Measurements from ENCODE around the gene USP13.

USP13 gene

GRCh38 chr3:179694731-179695130 lies 41.9 kb downstream of the USP13 start:
- no peak for TF ChIP-seq CTCF (IDR thresholded peaks at IDR 0.05; ENCODE audit: insufficient read depth, low read depth, low read length, missing control alignments)
- DNase-seq (ENCODE audit: low read depth): no peak
- H3K4me3 ChIP-seq (ENCODE audit: low read depth, low read length): no peak overlapping the region

DNA sequence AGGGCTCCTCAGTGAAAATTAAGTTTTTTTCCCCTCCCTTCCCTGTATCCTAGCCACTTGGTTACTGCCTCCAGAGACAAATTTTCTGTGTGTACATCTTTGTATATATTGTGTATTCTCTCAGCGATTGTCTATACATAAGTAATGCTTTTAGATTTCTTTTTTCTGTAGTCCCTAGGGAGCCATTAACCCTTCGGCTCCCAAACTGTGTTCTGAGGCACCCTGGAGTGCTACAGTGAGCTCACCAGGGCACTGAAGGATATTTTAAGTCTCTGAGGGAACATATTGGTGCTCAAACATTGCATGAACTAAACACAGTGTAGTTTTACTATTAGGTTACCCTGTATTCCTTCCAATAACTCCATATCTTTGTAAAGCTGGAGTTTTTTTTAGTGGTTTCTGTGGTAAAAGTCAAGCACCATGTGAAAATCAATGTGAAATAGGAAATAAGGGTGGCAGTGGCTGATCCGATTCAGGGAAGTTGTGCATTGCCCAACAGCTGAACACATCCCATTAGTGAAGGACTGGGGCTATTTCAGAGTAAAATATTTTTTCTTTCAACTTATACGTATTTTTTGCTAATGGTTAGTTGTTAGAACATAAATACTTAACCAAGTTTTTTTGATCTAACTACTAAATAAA lies 43.0 kb downstream of the USP13 start:
- DNase-seq (ENCODE audit: low read depth): no peak
- H3K4me3 ChIP-seq (ENCODE audit: low read depth, low read length): no peak overlapping the region
- TF ChIP-seq CTCF (IDR thresholded peaks at IDR 0.05; ENCODE audit: insufficient read depth, low read depth, low read length, missing control alignments): no peak

- no peak for TF ChIP-seq CTCF (IDR thresholded peaks at IDR 0.05; ENCODE audit: insufficient read depth, low read depth, low read length, missing control alignments)
- DNase-seq (ENCODE audit: low read depth): no peak
- no peak overlapping the region for H3K4me3 ChIP-seq (ENCODE audit: low read depth, low read length)
These were observed 45.0 kb downstream of the USP13 start for GRCh38 chr3:179697736-179698332.

GRCh38 chr3:179700716-179701115 lies 47.9 kb downstream of the USP13 start:
- TF ChIP-seq CTCF (IDR thresholded peaks at IDR 0.05; ENCODE audit: insufficient read depth, low read depth, low read length, missing control alignments): no peak
- H3K4me3 ChIP-seq (ENCODE audit: low read depth, low read length): no peak overlapping the region
- no peak for DNase-seq (ENCODE audit: low read depth)

DNA sequence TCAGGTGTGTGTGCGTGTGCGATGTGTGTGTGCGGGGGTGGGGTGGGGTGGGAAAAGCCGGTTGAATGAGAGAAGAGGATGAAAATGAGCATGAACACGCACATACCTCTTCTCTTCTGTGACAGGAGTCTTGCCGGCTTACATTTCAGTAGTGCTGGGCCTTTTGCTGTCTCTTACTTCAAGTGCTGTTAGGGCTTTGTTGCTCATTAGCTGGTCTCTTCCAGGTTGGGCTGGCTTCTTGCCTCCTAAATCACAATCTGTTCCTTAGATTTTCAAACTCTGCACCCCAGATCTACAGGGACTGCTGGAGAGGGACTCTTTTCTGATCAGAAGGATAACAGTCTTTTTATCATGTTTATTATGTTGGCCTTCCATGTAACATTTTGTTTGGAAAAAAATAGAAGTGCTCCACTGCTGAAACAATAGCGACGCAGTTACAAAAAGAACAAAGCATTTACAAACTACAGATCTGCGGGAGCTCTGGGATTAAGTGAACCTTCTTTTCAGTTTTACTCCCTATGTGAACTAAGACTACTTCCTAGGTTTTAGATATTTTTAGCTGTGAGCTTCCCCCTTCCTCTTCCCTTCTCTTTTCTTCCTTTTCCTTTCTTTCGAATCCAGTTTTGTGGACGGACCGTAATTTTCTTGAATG lies 48.5 kb downstream of the USP13 start:
- no peak for DNase-seq (ENCODE audit: low read depth)
- H3K4me3 ChIP-seq (ENCODE audit: low read depth, low read length): no peak overlapping the region
- no peak for TF ChIP-seq CTCF (IDR thresholded peaks at IDR 0.05; ENCODE audit: insufficient read depth, low read depth, low read length, missing control alignments)

DNA sequence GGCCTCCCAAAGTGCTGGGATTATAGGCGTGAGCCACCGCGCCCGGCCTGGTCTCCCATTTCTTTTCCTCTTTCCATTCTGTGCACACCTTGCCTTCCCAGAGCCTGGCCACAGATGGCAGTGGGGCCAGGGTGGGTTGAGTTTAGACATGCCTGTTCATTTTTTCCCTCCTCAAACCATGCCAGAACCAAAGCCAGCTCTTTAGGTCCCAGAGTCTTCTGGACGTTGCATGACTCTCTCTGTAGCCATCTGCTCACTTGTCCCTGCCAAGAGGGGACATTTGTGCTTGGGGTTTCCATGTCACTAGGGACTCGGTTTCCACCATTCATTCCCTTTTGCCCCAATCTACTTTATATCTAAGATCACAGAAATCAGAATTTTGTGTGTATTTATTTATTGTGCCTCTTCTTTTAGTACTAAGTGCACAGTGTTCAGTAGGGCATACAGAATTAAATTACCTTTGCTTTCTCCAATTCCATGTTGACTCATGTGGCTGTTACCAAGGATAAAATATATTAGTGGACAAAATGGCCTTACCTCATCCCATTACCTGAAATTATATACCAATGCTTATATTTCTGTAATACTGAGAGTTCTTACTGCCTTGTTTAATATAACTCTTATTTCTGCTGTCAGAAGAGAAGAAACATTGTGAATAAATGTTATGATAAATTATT lies 49.6 kb downstream of the USP13 start:
- no peak for TF ChIP-seq CTCF (IDR thresholded peaks at IDR 0.05; ENCODE audit: insufficient read depth, low read depth, low read length, missing control alignments)
- H3K4me3 ChIP-seq (ENCODE audit: low read depth, low read length): no peak overlapping the region
- no peak for DNase-seq (ENCODE audit: low read depth)

Measured in GM12865 (cell line).